ENCODE data around the gene CENPO. TPM values are rescaled to one million over a fixed set of nuclear protein-coding genes. Genes with fewer than 3 reads are reported as not detected.

CENPO gene
- 18.3 and 25.5 TPM in 2 replicates for total RNA-seq (2014; rRNA removed; shearing (Covaris generic); ENCODE audit: low replicate concordance)

DNA sequence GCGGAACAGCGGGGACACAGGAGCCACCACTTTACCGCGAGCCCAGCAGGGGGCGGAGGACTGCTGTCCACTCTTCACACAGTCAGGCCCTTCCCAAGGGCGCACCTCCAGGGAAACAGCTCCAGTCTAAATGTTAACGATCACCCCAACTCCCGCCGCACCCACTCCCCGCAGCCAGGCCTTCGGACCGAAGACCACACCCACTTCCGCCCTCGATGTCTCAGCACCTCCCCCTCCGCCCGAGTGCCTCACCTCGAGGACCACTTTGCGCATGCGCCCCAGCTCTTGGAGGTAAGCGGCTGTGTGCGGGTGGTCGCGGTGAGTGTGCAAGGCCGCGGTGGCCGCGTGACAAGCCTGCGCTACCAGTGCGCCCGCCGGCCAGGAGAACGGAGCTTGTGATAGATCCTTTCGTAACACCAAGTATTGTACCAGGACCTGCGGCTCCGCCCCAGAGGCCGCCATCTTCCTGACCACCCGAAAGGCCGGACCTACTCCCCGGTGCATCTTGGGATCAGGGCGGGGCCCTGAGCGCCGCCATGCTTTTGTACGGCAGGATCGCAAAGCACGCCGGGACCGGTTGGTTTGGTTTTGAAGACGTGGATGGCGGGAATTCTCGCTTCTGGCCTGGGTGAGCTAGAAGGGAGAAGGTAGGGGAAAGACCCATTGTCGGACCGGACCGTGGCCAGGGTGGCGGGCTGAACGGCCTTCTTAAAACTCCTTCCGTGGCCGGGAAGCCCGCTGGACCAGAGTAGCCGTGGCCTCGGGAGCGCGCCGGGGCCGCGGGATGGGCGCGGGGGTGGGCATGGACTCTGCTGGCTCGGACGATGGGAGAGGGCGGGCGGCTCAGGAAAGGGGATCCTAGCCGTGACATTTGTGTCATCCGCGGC is at the start of gene CENPO, which contains the start of gene PTRHD1:
Gene CENPO (plus strand): TSS at position 552 of the 887 bp plus-strand sequence. CDS start 495 bp downstream, outside the sequence.
Gene PTRHD1 (minus strand): TSS at position 518 of the 887 bp plus-strand sequence. CDS start 14 bp downstream, at position 504.
- Histone ChIP-seq H3K4me3 (peak within 1 kb of the TSS; percentile 99), H3K27me3 (no peaks in the 10 kb centered on the region), H3K9me3 (no peaks in the 10 kb centered on the region), H3K36me3 (peaks cover 44% of the 10 kb centered on the region)
- DNase-seq: peak; percentile 95

DNA sequence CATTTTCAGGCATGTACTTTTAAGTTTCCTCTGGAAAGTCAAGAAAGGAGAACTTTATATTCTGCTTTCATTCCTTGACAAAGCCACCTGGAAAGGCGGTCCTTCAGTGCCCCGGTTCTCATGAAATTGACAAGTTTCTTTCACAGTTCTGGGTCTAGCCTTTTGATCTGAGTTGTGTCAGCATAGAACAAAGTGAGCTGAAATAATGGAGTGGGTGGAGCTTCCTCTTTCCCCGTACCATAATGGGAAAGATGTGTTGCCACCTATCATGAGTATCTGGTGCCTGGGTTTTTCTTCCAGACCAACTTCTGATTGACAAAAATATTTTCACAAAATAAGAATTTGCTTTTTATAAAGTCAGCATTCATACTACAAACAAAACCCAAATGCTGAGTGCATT is 49.3 kb upstream of the CENPO start:
- no peak overlapping the region for H3K4me3 ChIP-seq
- H3K9me3 ChIP-seq: no peaks in the 10 kb centered on the region
- H3K36me3 ChIP-seq: no peaks in the 10 kb centered on the region
- no peak for DNase-seq
- H3K27me3 ChIP-seq: no peaks in the 10 kb centered on the region

DNA sequence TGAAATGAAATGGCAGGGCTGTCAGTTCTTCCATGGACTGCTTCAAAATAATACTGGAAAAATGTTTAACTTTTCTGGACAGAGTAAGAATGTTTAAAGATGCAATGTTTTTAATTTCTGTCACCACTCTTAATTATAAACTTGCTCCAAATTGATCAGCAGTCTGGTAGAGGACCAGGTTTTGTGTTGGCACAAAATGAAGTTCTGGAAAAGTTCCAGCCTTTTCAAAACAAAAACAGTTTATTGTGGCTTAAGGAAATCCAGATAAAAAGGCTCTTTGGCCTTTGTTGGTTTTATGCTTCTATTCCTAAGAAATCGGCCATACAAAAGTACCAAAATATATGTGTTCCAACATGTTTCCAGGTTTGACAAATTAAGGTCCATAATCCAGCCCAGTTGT is 48.9 kb upstream of the CENPO start:
- H3K36me3 ChIP-seq: no peaks in the 10 kb centered on the region
- no peaks in the 10 kb centered on the region for H3K27me3 ChIP-seq
- DNase-seq: no peak
- no peak overlapping the region for H3K4me3 ChIP-seq
- H3K9me3 ChIP-seq: no peaks in the 10 kb centered on the region

DNA sequence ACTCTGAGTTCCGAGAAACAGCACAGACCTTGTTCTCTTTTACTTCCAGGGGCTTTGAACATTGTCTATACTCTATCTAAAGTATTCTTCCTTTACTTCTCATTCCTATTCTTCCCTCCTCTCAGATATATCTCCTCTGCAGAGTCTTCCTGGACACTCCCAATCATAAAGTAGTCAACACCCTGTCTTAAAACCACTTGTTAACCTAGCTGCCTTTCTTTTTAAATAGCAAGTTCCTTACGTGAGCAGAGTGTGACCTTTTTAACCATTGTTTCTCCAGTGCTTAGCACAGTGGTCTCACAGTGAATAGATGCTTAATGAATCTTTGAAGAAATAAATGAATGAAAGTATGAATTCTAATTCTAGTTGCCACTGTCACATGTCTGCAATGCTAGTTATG is 47.4 kb upstream of the CENPO start:
- Histone ChIP-seq H3K27me3 (no peaks in the 10 kb centered on the region), H3K9me3 (no peaks in the 10 kb centered on the region), H3K36me3 (no peaks in the 10 kb centered on the region), H3K4me3 (no peak overlapping the region)
- DNase-seq: no peak

GRCh38 chr2:24747299-24747698 is 45.9 kb upstream of the CENPO start:
- Histone ChIP-seq H3K27me3 (no peaks in the 10 kb centered on the region), H3K9me3 (no peaks in the 10 kb centered on the region), H3K4me3 (no peak overlapping the region), H3K36me3 (no peaks in the 10 kb centered on the region)
- no peak for DNase-seq

- no peak overlapping the region for H3K4me3 ChIP-seq
- no peak for DNase-seq
- no peaks in the 10 kb centered on the region for H3K9me3 ChIP-seq
- no peaks in the 10 kb centered on the region for H3K27me3 ChIP-seq
- no peaks in the 10 kb centered on the region for H3K36me3 ChIP-seq
Measured at GRCh38 chr2:24749069-24749691, 44.0 kb upstream of the CENPO start.

DNA sequence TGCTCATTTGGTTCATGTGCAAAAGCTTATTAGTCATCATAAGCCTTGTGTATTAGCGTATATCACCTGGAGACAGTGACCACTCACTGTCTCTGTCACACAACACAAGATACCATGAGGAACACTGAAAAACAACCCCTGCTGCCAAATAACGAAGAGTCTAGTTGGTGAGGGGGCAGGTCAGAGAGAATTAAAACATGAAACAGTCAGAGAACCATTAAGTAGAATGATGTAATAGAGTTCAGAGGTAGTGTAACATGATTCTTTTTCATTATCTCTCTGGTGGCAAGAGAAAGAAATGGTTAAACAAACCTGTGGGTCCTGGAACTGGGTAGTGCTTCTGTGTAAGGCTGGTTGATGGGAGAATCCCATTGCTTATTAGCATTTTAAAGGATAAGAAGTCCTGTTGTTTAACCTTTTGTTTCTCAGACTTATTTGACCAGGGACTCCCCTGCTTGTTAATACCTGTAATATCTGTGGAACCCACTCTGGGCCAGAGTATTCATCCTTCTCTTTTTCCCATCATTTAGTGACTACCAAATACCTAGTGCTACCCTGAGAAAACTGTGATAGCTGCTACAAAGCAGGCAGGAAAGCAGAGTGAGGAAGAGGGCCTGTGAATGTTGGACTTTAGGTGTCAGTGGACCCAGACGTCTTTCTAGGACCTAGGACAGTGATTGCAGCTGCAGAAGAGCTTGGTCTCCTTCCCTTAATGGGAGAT is 38.1 kb upstream of the CENPO start:
- no peak overlapping the region for H3K4me3 ChIP-seq
- H3K36me3 ChIP-seq: no peaks in the 10 kb centered on the region
- no peaks in the 10 kb centered on the region for H3K27me3 ChIP-seq
- DNase-seq: no peak
- H3K9me3 ChIP-seq: no peaks in the 10 kb centered on the region

DNA sequence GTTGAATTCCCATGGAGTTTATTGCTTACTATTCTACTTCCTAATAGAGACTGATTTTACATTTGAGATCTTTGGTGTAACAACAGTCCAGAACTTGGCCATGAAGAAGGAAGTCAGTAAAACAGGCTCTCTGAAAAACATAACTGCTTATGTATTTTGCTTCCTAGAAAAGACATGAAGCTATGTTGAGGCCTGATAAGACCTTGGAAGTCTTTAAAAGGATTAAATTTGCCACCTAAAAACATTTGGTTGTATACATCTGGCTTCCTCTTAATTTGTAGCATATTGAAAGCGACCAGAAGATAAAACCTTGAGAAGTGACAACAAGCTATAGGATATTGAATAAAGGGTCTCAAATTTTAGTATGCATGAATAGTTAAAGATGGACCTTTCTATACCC is 36.4 kb upstream of the CENPO start:
- Histone ChIP-seq H3K27me3 (no peaks in the 10 kb centered on the region), H3K4me3 (no peak overlapping the region), H3K36me3 (no peaks in the 10 kb centered on the region), H3K9me3 (no peaks in the 10 kb centered on the region)
- DNase-seq: no peak

- H3K27me3 ChIP-seq: no peaks in the 10 kb centered on the region
- no peaks in the 10 kb centered on the region for H3K9me3 ChIP-seq
- H3K36me3 ChIP-seq: no peaks in the 10 kb centered on the region
- DNase-seq: no peak
- H3K4me3 ChIP-seq: no peak overlapping the region
Measured at GRCh38 chr2:24761866-24762265, 31.4 kb upstream of the CENPO start.

- no peaks in the 10 kb centered on the region for H3K36me3 ChIP-seq
- DNase-seq: no peak
- no peak overlapping the region for H3K4me3 ChIP-seq
- no peaks in the 10 kb centered on the region for H3K27me3 ChIP-seq
- H3K9me3 ChIP-seq: no peaks in the 10 kb centered on the region
Measured at GRCh38 chr2:24762518-24762917, 30.7 kb upstream of the CENPO start.

- H3K9me3 ChIP-seq: no peaks in the 10 kb centered on the region
- no peak for DNase-seq
- H3K36me3 ChIP-seq: no peaks in the 10 kb centered on the region
- H3K27me3 ChIP-seq: no peaks in the 10 kb centered on the region
- H3K4me3 ChIP-seq: no peak overlapping the region
Measured at GRCh38 chr2:24763843-24764242, 29.4 kb upstream of the CENPO start.

DNA sequence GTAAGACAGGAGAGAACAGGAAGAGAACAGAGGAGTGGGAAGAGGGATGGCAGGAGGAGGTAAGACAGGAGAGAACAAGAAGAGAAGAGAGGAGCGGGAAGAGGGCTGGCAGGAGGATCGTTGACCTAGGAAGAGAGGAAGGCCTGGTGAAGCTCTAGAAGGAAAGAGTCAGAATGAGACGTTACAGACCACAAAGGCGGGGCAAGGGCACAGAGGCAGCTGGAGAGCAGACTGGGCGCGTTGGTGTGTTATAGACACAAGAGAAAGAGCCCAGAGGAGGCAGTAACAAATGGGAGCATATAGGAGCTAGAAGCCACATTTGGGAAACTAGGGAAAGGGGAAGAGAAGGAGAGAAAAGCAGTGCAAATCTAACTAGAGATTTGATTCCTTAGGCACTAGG is 26.6 kb upstream of the CENPO start:
- Histone ChIP-seq H3K36me3 (no peaks in the 10 kb centered on the region), H3K9me3 (no peaks in the 10 kb centered on the region), H3K27me3 (no peaks in the 10 kb centered on the region), H3K4me3 (no peak overlapping the region)
- DNase-seq: no peak

DNA sequence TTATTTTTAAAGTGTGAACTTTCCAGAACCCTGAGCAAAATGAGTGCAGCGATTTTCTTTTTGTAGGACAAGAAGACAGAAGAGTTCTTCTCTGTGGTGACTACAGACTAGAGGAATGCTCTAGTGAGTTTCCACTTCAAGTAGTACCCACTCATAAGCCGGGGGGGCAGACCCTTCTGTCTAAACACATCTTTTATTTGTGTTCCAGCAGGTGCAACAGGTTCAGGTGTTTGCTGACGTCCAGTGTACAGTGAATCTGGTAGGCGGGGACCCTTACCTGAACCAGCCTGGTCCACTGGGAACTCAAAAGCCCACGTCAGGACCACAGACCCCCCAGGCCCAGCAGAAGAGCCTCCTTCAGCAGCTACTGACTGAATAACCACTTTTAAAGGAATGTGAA is 25.2 kb upstream of the CENPO start:
- H3K36me3 ChIP-seq: no peaks in the 10 kb centered on the region
- H3K4me3 ChIP-seq: no peak overlapping the region
- H3K9me3 ChIP-seq: no peaks in the 10 kb centered on the region
- no peak for DNase-seq
- no peaks in the 10 kb centered on the region for H3K27me3 ChIP-seq

GRCh38 chr2:24768601-24769000 is 24.6 kb upstream of the CENPO start:
- H3K4me3 ChIP-seq: no peak overlapping the region
- no peak for DNase-seq
- no peaks in the 10 kb centered on the region for H3K36me3 ChIP-seq
- H3K27me3 ChIP-seq: no peaks in the 10 kb centered on the region
- no peaks in the 10 kb centered on the region for H3K9me3 ChIP-seq

GRCh38 chr2:24771061-24771460 is 22.2 kb upstream of the CENPO start:
- Histone ChIP-seq H3K4me3 (no peak overlapping the region), H3K36me3 (no peaks in the 10 kb centered on the region), H3K9me3 (no peaks in the 10 kb centered on the region), H3K27me3 (no peaks in the 10 kb centered on the region)
- no peak for DNase-seq

- H3K27me3 ChIP-seq: no peaks in the 10 kb centered on the region
- H3K4me3 ChIP-seq: no peak overlapping the region
- H3K9me3 ChIP-seq: no peaks in the 10 kb centered on the region
- H3K36me3 ChIP-seq: no peaks in the 10 kb centered on the region
- no peak for DNase-seq
Measured at GRCh38 chr2:24771764-24772586, 21.2 kb upstream of the CENPO start.
